Caco-2 (cell line): ENCODE measurements around the gene PPP6R3. TPM values are rescaled to one million over a fixed set of nuclear protein-coding genes. Genes with fewer than 3 reads are reported as not detected.
"Not testable (repeated sequence)": the region's sequence is repeated elsewhere in the genome, so short reads cannot be mapped to it uniquely, and the experiment has no call there.

Experiments used
- BruUV-seq: library from RNA; stranded (reverse); fragments of 400-500 nt; replicated peaks from 2 replicates; lab custom pipeline; 2021; lab: Mats Ljungman, UMichigan
- CTCF ChIA-PET: fragments of 300-600 bp; sonication (Branson Sonifier 250); formaldehyde crosslinking; loops from one replicate; lab custom pipeline; 2022; ENCODE audit warnings: antibody characterized with exemption; lab: Charles Lee
- POLR2A ChIA-PET: fragments of 300-600 bp; sonication (Branson Sonifier 250); formaldehyde crosslinking; loops from one replicate; lab custom pipeline; 2022; ENCODE audit warnings: antibody characterized with exemption; lab: Charles Lee
- DNase-seq, 2 experiments: peaks; one replicate each; pipeline versions ENCODE4 v3.0.0 to v3.0.0-alpha.2; 2020 to 2022
- H3K27me3 ChIP-seq: replicated peaks from 2 replicates; pipeline ENCODE4 v1.6.0; 2011; ENCODE audit warnings: low read length; ENCODE audit not compliant: control insufficient read depth, insufficient read depth
- H3K36me3 ChIP-seq: 2 replicates; pipeline ENCODE4 v1.5.1; 2011; ENCODE audit warnings: low read length; ENCODE audit not compliant: control insufficient read depth, insufficient read depth
- H3K4me1 ChIP-seq: fragments of 250-450 bp; sonication (Bioruptor Pico); 2 replicates; pipeline ENCODE4 v1.5.1; 2020; ENCODE audit warnings: mild to moderate bottlenecking
- H3K4me3 ChIP-seq: 2 replicates; pipeline ENCODE4 v1.5.1; 2011; ENCODE audit warnings: low read depth, mild to moderate bottlenecking, control low read depth, low read length
- H3K9me3 ChIP-seq: fragments of 250-450 bp; sonication (Bioruptor Pico); 2 replicates; pipeline ENCODE4 v1.5.1; 2020; ENCODE audit warnings: mild to moderate bottlenecking, moderate library complexity
- H3K27ac Mint-ChIP-seq: one replicate; pipeline ENCODE4 v1.8.0; 2022; ENCODE audit warnings: mixed read lengths; ENCODE audit not compliant: unreplicated experiment
- H3K27me3 Mint-ChIP-seq: one replicate; pipeline ENCODE4 v1.8.0; 2022; ENCODE audit warnings: mixed read lengths; ENCODE audit not compliant: insufficient read depth, unreplicated experiment
- H3K36me3 Mint-ChIP-seq: one replicate; pipeline ENCODE4 v1.8.0; 2022; ENCODE audit warnings: mild to moderate bottlenecking, mixed read lengths; ENCODE audit not compliant: insufficient read depth, unreplicated experiment
- H3K4me1 Mint-ChIP-seq: one replicate; pipeline ENCODE4 v1.8.0; 2022; ENCODE audit warnings: low read depth, mixed read lengths; ENCODE audit not compliant: unreplicated experiment
- H3K4me3 Mint-ChIP-seq: one replicate; pipeline ENCODE4 v1.8.0; 2022; ENCODE audit warnings: mild to moderate bottlenecking, moderate library complexity, mixed read lengths; ENCODE audit not compliant: unreplicated experiment
- H3K9me3 Mint-ChIP-seq: one replicate; pipeline ENCODE4 v1.8.0; 2022; ENCODE audit warnings: mixed read lengths; ENCODE audit not compliant: unreplicated experiment
- intact Hi-C: fragments of 100-400 bp; cut with micrococcal nuclease; formaldehyde crosslinking; loops from one replicate; pipeline ENCODE4 v1.10.0; 2022; ENCODE audit not compliant: unreplicated experiment
- total RNA-seq: library from RNA; stranded (reverse); gene quantifications from 2 replicates; pipeline ENCODE4 v1.2.3, GENCODE V29; 2022
- TF ChIP-seq, protein P1 (sequence below), 2 experiments: fragments of 200-600 bp in 1 of 2; IDR thresholded peaks; 1 replicate in 1 of 2; 2 replicates in 1 of 2; pipeline versions ENCODE4 v1.5.1 to v1.8.0; 2011 to 2022; ENCODE audit warnings: antibody characterized with exemption in 1 of 2, control low read depth in 1 of 2, inconsistent platforms in 1 of 2, low read depth in 1 of 2, low read length in 1 of 2, mild to moderate bottlenecking in 1 of 2, moderate library complexity in 1 of 2; ENCODE audit not compliant: insufficient read depth in 1 of 2, severe bottlenecking in 1 of 2, unreplicated experiment in 1 of 2

The PPP6R3 gene
- total RNA-seq, 1 experiment from 2014 or later = 276 TPM

DNA sequence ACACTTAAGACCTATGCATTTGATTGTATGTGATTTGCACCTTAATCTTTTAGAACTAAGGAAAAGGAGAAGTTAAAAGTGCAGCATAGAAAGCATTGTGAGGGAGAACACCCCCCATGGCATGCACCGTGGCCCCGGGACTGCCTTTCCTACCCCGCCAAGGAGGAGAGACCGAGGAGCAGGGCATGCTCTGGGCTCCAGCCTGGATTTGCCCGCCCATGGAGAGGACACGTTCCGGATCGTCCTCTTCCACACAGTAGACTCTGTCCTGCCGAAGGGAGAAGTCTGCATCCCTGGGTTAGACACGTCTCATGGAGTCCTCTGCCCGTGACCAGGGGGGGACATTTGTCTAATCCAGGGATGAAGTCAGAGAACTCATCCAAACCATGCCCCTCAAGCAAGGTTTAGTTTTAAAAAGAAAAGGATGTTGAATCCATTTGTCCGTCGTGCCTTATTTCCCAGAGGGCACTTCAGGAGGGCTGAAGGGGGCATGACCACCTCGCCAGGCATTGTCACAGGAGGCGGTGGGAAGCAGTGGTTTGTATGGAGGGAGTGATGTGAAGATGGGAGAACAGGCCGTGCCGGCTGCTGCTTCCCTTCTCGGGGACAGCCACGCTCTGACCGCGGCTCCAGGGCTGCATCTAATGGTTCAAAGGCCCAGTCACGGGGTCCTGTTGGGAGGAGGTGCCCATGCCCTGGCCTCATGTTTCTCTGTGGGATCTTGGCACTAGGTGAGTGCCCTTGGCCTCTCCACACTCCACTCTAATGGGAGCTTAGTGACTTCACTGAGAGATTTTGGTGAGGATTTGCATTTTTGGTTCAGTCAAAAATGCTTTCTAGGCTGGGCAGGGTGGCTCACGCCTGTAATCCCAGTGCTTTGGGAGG is 157.6 kb downstream of the PPP6R3 start:
- CTCF ChIA-PET = interaction anchor here (0.5 to 0.6 kb wide), 2 partner anchors 25 to 231 kb away, joined by 3 read pairs; no protein-coding TSS in a partner anchor
- no peaks in the 10 kb centered on the region for H3K9me3 Mint-ChIP-seq
- H3K27me3 Mint-ChIP-seq = peaks cover 6% of the 10 kb centered on the region
- Histone ChIP-seq H3K27me3 (no peaks in the 10 kb centered on the region), H3K9me3 (0 out of 2 replicates have a peak, but pooled peaks cover 6% of the 10 kb centered on the region), H3K36me3 (no peaks in the 10 kb centered on the region; the same call in none of the 2 replicates), H3K4me1 (no peaks in the 10 kb centered on the region), H3K4me3 (no peak overlapping the region)
- TF ChIP-seq, protein P1, sequence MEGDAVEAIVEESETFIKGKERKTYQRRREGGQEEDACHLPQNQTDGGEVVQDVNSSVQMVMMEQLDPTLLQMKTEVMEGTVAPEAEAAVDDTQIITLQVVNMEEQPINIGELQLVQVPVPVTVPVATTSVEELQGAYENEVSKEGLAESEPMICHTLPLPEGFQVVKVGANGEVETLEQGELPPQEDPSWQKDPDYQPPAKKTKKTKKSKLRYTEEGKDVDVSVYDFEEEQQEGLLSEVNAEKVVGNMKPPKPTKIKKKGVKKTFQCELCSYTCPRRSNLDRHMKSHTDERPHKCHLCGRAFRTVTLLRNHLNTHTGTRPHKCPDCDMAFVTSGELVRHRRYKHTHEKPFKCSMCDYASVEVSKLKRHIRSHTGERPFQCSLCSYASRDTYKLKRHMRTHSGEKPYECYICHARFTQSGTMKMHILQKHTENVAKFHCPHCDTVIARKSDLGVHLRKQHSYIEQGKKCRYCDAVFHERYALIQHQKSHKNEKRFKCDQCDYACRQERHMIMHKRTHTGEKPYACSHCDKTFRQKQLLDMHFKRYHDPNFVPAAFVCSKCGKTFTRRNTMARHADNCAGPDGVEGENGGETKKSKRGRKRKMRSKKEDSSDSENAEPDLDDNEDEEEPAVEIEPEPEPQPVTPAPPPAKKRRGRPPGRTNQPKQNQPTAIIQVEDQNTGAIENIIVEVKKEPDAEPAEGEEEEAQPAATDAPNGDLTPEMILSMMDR (IDR thresholded peaks at IDR 0.05; ENCODE audit: insufficient read depth in 1 of 2, low read depth in 1 of 2, low read length in 1 of 2, severe bottlenecking in 1 of 2, unreplicated experiment in 1 of 2) = no peak
- no peaks in the 10 kb centered on the region for H3K4me1 Mint-ChIP-seq
- POLR2A ChIA-PET = no interaction called here
- BruUV-seq = no TSS peak
- intact Hi-C loops = no loop called here
- no peak for DNase-seq
- peak overlapping the region; percentile 43 for H3K27ac Mint-ChIP-seq
- peaks cover 60% of the 10 kb centered on the region for H3K36me3 Mint-ChIP-seq
- H3K4me3 Mint-ChIP-seq = peak overlapping the region; percentile 10

- DNase-seq = no peak
- CTCF ChIA-PET = no interaction called here
- H3K27me3 Mint-ChIP-seq = peaks cover 20% of the 10 kb centered on the region
- TF ChIP-seq, protein P1 (IDR thresholded peaks at IDR 0.05; ENCODE audit: insufficient read depth in 1 of 2, low read depth in 1 of 2, low read length in 1 of 2, severe bottlenecking in 1 of 2, unreplicated experiment in 1 of 2) = no peak
- POLR2A ChIA-PET = no interaction called here
- Histone ChIP-seq H3K36me3 (no peaks in the 10 kb centered on the region), H3K4me3 (no peak overlapping the region), H3K27me3 (peaks cover 3% of the 10 kb centered on the region), H3K4me1 (no peaks in the 10 kb centered on the region), H3K9me3 (0 out of 2 replicates have a peak, but pooled peaks cover 6% of the 10 kb centered on the region)
- no peaks in the 10 kb centered on the region for H3K4me1 Mint-ChIP-seq
- BruUV-seq = no TSS peak
- no peak overlapping the region for H3K4me3 Mint-ChIP-seq
- H3K27ac Mint-ChIP-seq = no peak overlapping the region
- peaks cover 26% of the 10 kb centered on the region for H3K36me3 Mint-ChIP-seq
- intact Hi-C loops = no loop called here
- no peaks in the 10 kb centered on the region for H3K9me3 Mint-ChIP-seq
Measured at GRCh38 chr11:68621826-68622225, 161.3 kb downstream of the PPP6R3 start.

DNA sequence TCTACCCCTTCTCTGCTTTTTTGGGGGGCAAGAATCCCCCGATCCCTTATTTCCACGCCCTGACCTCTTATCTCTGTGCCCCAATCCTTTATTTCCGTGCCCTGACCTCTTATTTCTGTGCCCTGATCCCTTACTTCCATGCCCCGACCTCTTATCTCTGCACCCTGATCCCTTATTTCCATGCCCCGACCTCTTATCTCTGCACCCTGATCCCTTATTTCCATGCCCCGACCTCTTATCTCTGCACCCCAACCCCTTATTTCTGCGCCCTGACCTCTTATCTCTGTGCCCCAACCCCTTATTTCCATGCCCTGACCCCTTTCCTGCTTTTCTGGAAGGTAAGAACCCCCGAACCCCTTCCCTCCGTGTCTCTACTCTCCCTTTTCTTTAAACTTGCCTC is 163.2 kb downstream of the PPP6R3 start:
- H3K4me3 ChIP-seq, H3K27me3 ChIP-seq, H3K4me1 ChIP-seq, BruUV-seq, H3K27ac Mint-ChIP-seq, H3K36me3 Mint-ChIP-seq, CTCF ChIA-PET, DNase-seq, H3K4me1 Mint-ChIP-seq, POLR2A ChIA-PET, intact Hi-C loops, H3K9me3 ChIP-seq, H3K9me3 Mint-ChIP-seq, H3K36me3 ChIP-seq, H3K4me3 Mint-ChIP-seq: not testable (repeated sequence)
- H3K27me3 Mint-ChIP-seq = peaks cover 20% of the 10 kb centered on the region

GRCh38 chr11:68625069-68625468 is 164.5 kb downstream of the PPP6R3 start:
- H3K4me1 Mint-ChIP-seq, H3K9me3 ChIP-seq, POLR2A ChIA-PET, H3K36me3 Mint-ChIP-seq, CTCF ChIA-PET, H3K4me1 ChIP-seq, BruUV-seq, DNase-seq, H3K27me3 ChIP-seq, H3K9me3 Mint-ChIP-seq, intact Hi-C loops, H3K4me3 Mint-ChIP-seq, H3K36me3 ChIP-seq, H3K27ac Mint-ChIP-seq, H3K4me3 ChIP-seq: not testable (repeated sequence)
- peaks cover 17% of the 10 kb centered on the region for H3K27me3 Mint-ChIP-seq

DNA sequence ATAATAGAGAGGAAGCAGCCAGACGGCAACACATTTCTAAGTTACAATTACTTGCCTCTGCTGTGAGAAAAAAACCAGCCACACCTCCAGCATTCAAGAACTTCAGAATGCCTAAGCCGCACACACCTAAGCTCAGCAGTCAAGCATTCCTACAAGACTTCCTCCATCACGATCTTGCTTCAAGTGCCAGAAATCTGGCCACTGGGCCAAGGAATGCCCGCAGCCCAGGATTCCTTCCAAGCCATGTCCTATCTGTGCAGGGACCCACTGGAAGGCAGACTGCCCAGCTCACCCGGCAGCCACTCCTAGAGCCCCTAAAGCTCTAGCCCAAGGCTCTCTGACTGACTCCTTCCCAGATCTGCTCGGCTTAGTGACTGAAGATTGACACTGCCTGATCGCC is 165.7 kb downstream of the PPP6R3 start:
- CTCF ChIA-PET, H3K36me3 ChIP-seq, H3K9me3 ChIP-seq, H3K36me3 Mint-ChIP-seq, H3K9me3 Mint-ChIP-seq, BruUV-seq, DNase-seq, intact Hi-C loops, H3K4me1 Mint-ChIP-seq, H3K4me1 ChIP-seq, H3K27ac Mint-ChIP-seq, H3K4me3 ChIP-seq, POLR2A ChIA-PET, H3K27me3 ChIP-seq, H3K4me3 Mint-ChIP-seq: not testable (repeated sequence)
- peaks cover 17% of the 10 kb centered on the region for H3K27me3 Mint-ChIP-seq
